GM23338 (cell line): ENCODE measurements around the gene PARD3. TPM values are rescaled to one million over a fixed set of nuclear protein-coding genes. Genes with fewer than 3 reads are reported as not detected.

ENCODE experiments used
- ATAC-seq: fragments of 200-7000 bp; cut with Tn5 transposase; 3 replicates; pipeline ENCODE4 v1.9.1; 2020
- DNase-seq: peaks from one replicate; pipeline ENCODE4 v3.0.0-alpha.2; 2015; ENCODE audit warnings: low spot score
- H2AFZ ChIP-seq: fragments of 200-600 bp; sonication (generic); 2 replicates; pipeline ENCODE4 v1.8.0; 2016; ENCODE audit warnings: antibody characterized with exemption, mild to moderate bottlenecking, moderate library complexity
- H3F3A ChIP-seq: fragments of 200-600 bp; sonication (generic); replicated peaks from 2 replicates; pipeline ENCODE4 v1.8.0; 2017; ENCODE audit warnings: antibody characterized with exemption, mixed run types, low read depth
- H3K27ac ChIP-seq: fragments of 200-600 bp; sonication (generic); 2 replicates; pipeline ENCODE4 v1.6.1; 2016; ENCODE audit warnings: low read depth
- H3K27me3 ChIP-seq: fragments of 200-600 bp; sonication (generic); 2 replicates; pipeline ENCODE4 v1.8.0; 2016; ENCODE audit warnings: mild to moderate bottlenecking, mixed run types, moderate library complexity; ENCODE audit not compliant: insufficient read depth
- H3K36me3 ChIP-seq: fragments of 200-600 bp; sonication (generic); 2 replicates; pipeline ENCODE4 v1.8.0; 2016; ENCODE audit warnings: mild to moderate bottlenecking; ENCODE audit not compliant: insufficient read depth
- H3K4me1 ChIP-seq: fragments of 200-600 bp; sonication (generic); 2 replicates; pipeline ENCODE4 v1.8.0; 2016; ENCODE audit warnings: mild to moderate bottlenecking, moderate library complexity; ENCODE audit not compliant: insufficient read depth
- H3K4me2 ChIP-seq: fragments of 200-600 bp; sonication (generic); 2 replicates; pipeline ENCODE4 v1.7.1; 2017; ENCODE audit warnings: mixed run types
- H3K4me3 ChIP-seq: fragments of 200-600 bp; sonication (generic); 2 replicates; pipeline ENCODE4 v1.6.1; 2016; ENCODE audit warnings: mixed run types
- H3K79me2 ChIP-seq: fragments of 200-600 bp; sonication (generic); replicated peaks from 2 replicates; pipeline ENCODE4 v1.8.0; 2017; ENCODE audit warnings: mild to moderate bottlenecking; ENCODE audit not compliant: insufficient read depth
- H3K9me2 ChIP-seq: fragments of 200-600 bp; sonication (generic); 2 replicates; pipeline ENCODE4 v1.8.0; 2017; ENCODE audit not compliant: insufficient read depth
- H4K20me1 ChIP-seq: fragments of 200-600 bp; sonication (generic); replicated peaks from 2 replicates; pipeline ENCODE4 v1.8.0; 2017; ENCODE audit warnings: mild to moderate bottlenecking; ENCODE audit not compliant: insufficient read depth
- H3K27ac Mint-ChIP-seq: 2 replicates; pipeline ENCODE4 v1.8.0; 2020; ENCODE audit warnings: inconsistent platforms, mild to moderate bottlenecking, moderate library complexity, mixed read lengths
- H3K27me3 Mint-ChIP-seq: 3 replicates; pipeline ENCODE4 v1.8.0; 2022; ENCODE audit warnings: low read depth, mild to moderate bottlenecking, moderate library complexity, mixed read lengths, inconsistent platforms; ENCODE audit not compliant: insufficient read depth, poor library complexity
- H3K36me3 Mint-ChIP-seq: 3 replicates; pipeline ENCODE4 v1.8.0; 2021; ENCODE audit warnings: low read depth, mild to moderate bottlenecking, inconsistent platforms, moderate library complexity, mixed read lengths
- H3K4me1 Mint-ChIP-seq: 3 replicates; pipeline ENCODE4 v1.8.0; 2020; ENCODE audit warnings: mild to moderate bottlenecking, inconsistent platforms, mixed read lengths
- H3K4me3 Mint-ChIP-seq: 3 replicates; pipeline ENCODE4 v1.8.0; 2021; ENCODE audit warnings: moderate library complexity, mild to moderate bottlenecking, inconsistent platforms, mixed read lengths
- H3K9me3 Mint-ChIP-seq: 3 replicates; pipeline ENCODE4 v1.8.0; 2020; ENCODE audit warnings: moderate library complexity, mild to moderate bottlenecking, inconsistent platforms, mixed read lengths
- NANOG ChIP-seq: IDR thresholded peaks from 2 replicates; pipeline ENCODE4 v1.6.1; 2016; ENCODE audit warnings: antibody characterized with exemption, borderline replicate concordance
- polyA plus RNA-seq: library from polyadenylated mRNA; unstranded; fragments of >200 nt; fragmentation: Nextera tagmentation; extraction: Ambion mirVana; gene quantifications from 2 replicates; pipeline ENCODE4 v1.2.1, GENCODE V29; 2016
- total RNA-seq: library from RNA; depleted of rRNA; stranded (reverse); fragments of >200 nt; shearing (Covaris generic); gene quantifications from 2 replicates; pipeline ENCODE4 v1.2.3, GENCODE V29; 2014
- TF ChIP-seq, protein P1 (sequence below): fragments of 250-450 bp; sonication (Bioruptor Pico); IDR thresholded peaks from 2 replicates; pipeline ENCODE4 v1.5.0; 2020; ENCODE audit warnings: mild to moderate bottlenecking, moderate library complexity
- TF ChIP-seq, protein P2 (sequence below): IDR thresholded peaks from 2 replicates; pipeline ENCODE4 v1.6.1; 2016; ENCODE audit warnings: antibody characterized with exemption
- TF ChIP-seq, protein P3 (sequence below): IDR thresholded peaks from one replicate; pipeline ENCODE4 v1.6.1; 2018; ENCODE audit warnings: antibody characterized with exemption; ENCODE audit not compliant: unreplicated experiment
- TF ChIP-seq, protein P4 (sequence below), 2 experiments: fragments of 200-600 bp in 1 of 2; sonication (generic) in 1 of 2; conservative IDR thresholded peaks; 2 replicates each; pipeline versions ENCODE4 v1.5.1 to v1.6.1; 2016 to 2017; ENCODE audit warnings: antibody characterized with exemption in 2 of 2, low read depth in 2 of 2, mild to moderate bottlenecking in 2 of 2, moderate library complexity in 1 of 2

The PARD3 gene
- total and polyA plus RNA-seq, 2 experiments from 2014 or later = 30.2 to 51.4 TPM

DNA sequence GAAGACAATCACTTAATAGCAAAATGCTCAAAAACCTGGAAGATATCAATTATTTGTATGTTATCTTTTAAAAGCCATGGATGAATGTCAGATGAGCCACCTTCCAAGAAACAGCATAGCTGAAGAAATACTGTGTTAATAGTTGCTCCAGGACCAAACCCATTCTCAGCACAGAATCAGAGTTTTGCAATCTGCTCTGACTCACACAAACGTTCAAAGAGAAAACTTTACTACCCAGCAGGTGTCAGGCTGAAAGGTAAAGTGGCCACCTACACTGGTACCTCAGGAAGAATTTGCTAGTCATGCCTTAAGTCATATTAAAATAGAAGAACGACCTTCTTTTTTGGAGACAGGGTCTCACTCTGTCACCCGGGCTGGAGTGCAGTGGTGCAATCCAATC is 526.5 kb downstream of the PARD3 start (continued):
- TF ChIP-seq, protein P1, sequence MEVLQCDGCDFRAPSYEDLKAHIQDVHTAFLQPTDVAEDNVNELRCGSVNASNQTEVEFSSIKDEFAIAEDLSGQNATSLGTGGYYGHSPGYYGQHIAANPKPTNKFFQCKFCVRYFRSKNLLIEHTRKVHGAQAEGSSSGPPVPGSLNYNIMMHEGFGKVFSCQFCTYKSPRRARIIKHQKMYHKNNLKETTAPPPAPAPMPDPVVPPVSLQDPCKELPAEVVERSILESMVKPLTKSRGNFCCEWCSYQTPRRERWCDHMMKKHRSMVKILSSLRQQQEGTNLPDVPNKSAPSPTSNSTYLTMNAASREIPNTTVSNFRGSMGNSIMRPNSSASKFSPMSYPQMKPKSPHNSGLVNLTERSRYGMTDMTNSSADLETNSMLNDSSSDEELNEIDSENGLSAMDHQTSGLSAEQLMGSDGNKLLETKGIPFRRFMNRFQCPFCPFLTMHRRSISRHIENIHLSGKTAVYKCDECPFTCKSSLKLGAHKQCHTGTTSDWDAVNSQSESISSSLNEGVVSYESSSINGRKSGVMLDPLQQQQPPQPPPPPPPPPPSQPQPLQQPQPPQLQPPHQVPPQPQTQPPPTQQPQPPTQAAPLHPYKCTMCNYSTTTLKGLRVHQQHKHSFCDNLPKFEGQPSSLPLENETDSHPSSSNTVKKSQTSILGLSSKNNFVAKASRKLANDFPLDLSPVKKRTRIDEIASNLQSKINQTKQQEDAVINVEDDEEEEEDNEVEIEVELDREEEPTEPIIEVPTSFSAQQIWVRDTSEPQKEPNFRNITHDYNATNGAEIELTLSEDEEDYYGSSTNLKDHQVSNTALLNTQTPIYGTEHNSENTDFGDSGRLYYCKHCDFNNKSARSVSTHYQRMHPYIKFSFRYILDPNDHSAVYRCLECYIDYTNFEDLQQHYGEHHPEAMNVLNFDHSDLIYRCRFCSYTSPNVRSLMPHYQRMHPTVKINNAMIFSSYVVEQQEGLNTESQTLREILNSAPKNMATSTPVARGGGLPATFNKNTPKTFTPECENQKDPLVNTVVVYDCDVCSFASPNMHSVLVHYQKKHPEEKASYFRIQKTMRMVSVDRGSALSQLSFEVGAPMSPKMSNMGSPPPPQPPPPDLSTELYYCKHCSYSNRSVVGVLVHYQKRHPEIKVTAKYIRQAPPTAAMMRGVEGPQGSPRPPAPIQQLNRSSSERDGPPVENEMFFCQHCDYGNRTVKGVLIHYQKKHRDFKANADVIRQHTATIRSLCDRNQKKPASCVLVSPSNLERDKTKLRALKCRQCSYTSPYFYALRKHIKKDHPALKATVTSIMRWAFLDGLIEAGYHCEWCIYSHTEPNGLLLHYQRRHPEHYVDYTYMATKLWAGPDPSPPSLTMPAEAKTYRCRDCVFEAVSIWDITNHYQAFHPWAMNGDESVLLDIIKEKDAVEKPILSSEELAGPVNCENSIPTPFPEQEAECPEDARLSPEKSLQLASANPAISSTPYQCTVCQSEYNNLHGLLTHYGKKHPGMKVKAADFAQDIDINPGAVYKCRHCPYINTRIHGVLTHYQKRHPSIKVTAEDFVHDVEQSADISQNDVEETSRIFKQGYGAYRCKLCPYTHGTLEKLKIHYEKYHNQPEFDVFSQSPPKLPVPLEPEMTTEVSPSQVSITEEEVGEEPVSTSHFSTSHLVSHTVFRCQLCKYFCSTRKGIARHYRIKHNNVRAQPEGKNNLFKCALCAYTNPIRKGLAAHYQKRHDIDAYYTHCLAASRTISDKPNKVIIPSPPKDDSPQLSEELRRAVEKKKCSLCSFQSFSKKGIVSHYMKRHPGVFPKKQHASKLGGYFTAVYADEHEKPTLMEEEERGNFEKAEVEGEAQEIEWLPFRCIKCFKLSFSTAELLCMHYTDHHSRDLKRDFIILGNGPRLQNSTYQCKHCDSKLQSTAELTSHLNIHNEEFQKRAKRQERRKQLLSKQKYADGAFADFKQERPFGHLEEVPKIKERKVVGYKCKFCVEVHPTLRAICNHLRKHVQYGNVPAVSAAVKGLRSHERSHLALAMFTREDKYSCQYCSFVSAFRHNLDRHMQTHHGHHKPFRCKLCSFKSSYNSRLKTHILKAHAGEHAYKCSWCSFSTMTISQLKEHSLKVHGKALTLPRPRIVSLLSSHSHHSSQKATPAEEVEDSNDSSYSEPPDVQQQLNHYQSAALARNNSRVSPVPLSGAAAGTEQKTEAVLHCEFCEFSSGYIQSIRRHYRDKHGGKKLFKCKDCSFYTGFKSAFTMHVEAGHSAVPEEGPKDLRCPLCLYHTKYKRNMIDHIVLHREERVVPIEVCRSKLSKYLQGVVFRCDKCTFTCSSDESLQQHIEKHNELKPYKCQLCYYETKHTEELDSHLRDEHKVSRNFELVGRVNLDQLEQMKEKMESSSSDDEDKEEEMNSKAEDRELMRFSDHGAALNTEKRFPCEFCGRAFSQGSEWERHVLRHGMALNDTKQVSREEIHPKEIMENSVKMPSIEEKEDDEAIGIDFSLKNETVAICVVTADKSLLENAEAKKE (CRISPR knock-in tag) = no peak
- TF ChIP-seq, protein P2, sequence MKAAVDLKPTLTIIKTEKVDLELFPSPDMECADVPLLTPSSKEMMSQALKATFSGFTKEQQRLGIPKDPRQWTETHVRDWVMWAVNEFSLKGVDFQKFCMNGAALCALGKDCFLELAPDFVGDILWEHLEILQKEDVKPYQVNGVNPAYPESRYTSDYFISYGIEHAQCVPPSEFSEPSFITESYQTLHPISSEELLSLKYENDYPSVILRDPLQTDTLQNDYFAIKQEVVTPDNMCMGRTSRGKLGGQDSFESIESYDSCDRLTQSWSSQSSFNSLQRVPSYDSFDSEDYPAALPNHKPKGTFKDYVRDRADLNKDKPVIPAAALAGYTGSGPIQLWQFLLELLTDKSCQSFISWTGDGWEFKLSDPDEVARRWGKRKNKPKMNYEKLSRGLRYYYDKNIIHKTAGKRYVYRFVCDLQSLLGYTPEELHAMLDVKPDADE = no peak

DNA sequence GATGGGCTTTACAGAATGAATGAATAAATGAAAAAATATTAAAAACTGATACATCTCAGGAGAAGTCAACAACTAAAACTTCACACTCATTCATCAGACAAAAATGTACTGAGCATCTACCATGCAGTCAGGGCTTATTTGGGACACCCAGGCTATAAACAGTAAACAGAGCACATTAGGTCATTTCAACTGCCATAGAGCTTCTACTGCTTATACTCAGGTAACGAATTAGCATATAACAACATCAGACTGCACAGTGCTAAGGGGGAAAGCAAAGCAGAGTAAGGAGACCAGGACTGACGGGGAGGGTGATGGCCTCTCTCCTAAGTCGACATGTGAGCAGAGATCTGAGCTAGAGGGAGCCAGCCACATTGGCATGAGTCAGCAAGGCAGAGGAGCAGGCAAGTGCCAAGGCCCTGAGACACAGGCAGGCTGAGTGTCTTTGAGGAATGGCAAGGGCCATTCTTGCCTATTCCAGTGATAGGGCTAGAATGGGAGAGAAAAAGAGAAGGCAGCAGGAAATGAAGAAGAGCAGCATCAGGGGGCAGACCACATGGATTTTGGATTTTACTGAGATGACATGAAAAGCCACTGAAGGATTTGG is 528.9 kb downstream of the PARD3 start:
- DNase-seq = no peak
- Histone ChIP-seq H3K4me1 (no peaks in the 10 kb centered on the region), H3K36me3 (no peaks in the 10 kb centered on the region), H2AFZ (no peak overlapping the region), H3K4me2 (no peak overlapping the region), H3K9me2 (no peaks in the 10 kb centered on the region), H3F3A (no peaks in the 10 kb centered on the region), H3K79me2 (no peaks in the 10 kb centered on the region), H3K27me3 (no peaks in the 10 kb centered on the region), H3K4me3 (no peak overlapping the region), H4K20me1 (no peaks in the 10 kb centered on the region), H3K27ac (no peak overlapping the region)
- no peak overlapping the region for H3K4me3 Mint-ChIP-seq
- ATAC-seq = peak; percentile 67
- H3K4me1 Mint-ChIP-seq = peaks cover 20% of the 10 kb centered on the region; the same call in 2 of the 3 replicates
- no peaks in the 10 kb centered on the region for H3K9me3 Mint-ChIP-seq
- TF ChIP-seq NANOG = no peak
- TF ChIP-seq, protein P3, sequence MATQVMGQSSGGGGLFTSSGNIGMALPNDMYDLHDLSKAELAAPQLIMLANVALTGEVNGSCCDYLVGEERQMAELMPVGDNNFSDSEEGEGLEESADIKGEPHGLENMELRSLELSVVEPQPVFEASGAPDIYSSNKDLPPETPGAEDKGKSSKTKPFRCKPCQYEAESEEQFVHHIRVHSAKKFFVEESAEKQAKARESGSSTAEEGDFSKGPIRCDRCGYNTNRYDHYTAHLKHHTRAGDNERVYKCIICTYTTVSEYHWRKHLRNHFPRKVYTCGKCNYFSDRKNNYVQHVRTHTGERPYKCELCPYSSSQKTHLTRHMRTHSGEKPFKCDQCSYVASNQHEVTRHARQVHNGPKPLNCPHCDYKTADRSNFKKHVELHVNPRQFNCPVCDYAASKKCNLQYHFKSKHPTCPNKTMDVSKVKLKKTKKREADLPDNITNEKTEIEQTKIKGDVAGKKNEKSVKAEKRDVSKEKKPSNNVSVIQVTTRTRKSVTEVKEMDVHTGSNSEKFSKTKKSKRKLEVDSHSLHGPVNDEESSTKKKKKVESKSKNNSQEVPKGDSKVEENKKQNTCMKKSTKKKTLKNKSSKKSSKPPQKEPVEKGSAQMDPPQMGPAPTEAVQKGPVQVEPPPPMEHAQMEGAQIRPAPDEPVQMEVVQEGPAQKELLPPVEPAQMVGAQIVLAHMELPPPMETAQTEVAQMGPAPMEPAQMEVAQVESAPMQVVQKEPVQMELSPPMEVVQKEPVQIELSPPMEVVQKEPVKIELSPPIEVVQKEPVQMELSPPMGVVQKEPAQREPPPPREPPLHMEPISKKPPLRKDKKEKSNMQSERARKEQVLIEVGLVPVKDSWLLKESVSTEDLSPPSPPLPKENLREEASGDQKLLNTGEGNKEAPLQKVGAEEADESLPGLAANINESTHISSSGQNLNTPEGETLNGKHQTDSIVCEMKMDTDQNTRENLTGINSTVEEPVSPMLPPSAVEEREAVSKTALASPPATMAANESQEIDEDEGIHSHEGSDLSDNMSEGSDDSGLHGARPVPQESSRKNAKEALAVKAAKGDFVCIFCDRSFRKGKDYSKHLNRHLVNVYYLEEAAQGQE = no peak
- TF ChIP-seq, protein P4, sequence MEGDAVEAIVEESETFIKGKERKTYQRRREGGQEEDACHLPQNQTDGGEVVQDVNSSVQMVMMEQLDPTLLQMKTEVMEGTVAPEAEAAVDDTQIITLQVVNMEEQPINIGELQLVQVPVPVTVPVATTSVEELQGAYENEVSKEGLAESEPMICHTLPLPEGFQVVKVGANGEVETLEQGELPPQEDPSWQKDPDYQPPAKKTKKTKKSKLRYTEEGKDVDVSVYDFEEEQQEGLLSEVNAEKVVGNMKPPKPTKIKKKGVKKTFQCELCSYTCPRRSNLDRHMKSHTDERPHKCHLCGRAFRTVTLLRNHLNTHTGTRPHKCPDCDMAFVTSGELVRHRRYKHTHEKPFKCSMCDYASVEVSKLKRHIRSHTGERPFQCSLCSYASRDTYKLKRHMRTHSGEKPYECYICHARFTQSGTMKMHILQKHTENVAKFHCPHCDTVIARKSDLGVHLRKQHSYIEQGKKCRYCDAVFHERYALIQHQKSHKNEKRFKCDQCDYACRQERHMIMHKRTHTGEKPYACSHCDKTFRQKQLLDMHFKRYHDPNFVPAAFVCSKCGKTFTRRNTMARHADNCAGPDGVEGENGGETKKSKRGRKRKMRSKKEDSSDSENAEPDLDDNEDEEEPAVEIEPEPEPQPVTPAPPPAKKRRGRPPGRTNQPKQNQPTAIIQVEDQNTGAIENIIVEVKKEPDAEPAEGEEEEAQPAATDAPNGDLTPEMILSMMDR (conservative IDR thresholded peaks at IDR 0.05; ENCODE audit: low read depth in 2 of 2) = peak in 1 of 2 experiments; percentile 41; a peak in 2 of 4 replicates
- no peaks in the 10 kb centered on the region for H3K27me3 Mint-ChIP-seq
- no peaks in the 10 kb centered on the region for H3K36me3 Mint-ChIP-seq
- H3K27ac Mint-ChIP-seq = peak overlapping the region; percentile 72
